Gastroesophageal sphincter (tissue), 2 donors: ENCODE results near the gene SDHA.
"Not testable (repeated sequence)": the region's sequence is repeated elsewhere in the genome, so short reads cannot be mapped to it uniquely, and the experiment has no call there.

ENCODE experiments used
- POLR2A ChIP-seq, 2 donors: fragments of 450-650 bp; IDR thresholded peaks; one replicate each; pipeline ENCODE4 v1.6.1; 2017; ENCODE audit warnings: antibody characterized with exemption in 2 of 2, mild to moderate bottlenecking in 2 of 2, moderate library complexity in 1 of 2
- POLR2AphosphoS5 ChIP-seq: sonication (generic); formaldehyde crosslinking; IDR thresholded peaks from one replicate; pipeline ENCODE4 v1.6.1; 2017; ENCODE audit warnings: antibody characterized with exemption

DNA sequence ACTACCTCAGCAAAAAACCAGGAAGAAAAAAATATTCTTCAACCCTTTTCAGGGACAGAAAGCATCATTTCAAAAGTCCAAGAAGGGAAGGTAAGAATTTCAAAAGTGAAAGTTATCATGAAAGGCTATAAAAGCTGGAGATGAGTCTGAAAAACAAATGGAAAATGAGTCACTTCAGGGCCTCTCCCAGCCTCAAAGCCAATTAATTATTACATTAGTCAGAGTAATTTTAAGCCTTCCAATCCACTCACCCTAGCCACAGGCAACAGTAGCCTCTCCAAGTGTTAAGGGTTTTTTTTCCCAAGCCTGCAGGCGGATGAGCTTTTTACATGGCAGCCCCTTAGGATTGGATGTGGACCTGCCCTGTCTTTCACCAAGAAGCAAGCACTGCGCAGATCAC lies 2.9 kb upstream of the SDHA start:
- TF ChIP-seq POLR2A (IDR thresholded peaks at IDR 0.05); POLR2AphosphoS5: not testable (repeated sequence)
